H1 (cell line): ENCODE results near the gene ZDHHC23. TPM values are rescaled to one million over a fixed set of nuclear protein-coding genes. Genes with fewer than 3 reads are reported as not detected.

Source experiments
- CTCF ChIA-PET: fragments of 300-600 bp; sonication (Branson Sonifier 250); formaldehyde crosslinking; loops from one replicate; lab custom pipeline; 2021; ENCODE audit not compliant: partially characterized antibody; lab: Charles Lee
- POLR2A ChIA-PET: fragments of 300-600 bp; sonication (Branson Sonifier 250); formaldehyde crosslinking; loops from one replicate; lab custom pipeline; 2021; ENCODE audit warnings: inconsistent platforms; ENCODE audit not compliant: partially characterized antibody; lab: Charles Lee
- DNase-seq, 2 experiments: peaks; one replicate each; pipeline versions ENCODE4 v3.0.0 to v3.0.0-alpha.2; 2010 to 2022; ENCODE audit warnings: low spot score in 2 of 2, low read depth in 1 of 2, mixed read lengths in 1 of 2
- FAIRE-seq: peaks from 2 replicates; lab custom pipeline; 2011; peaks lifted over from hg19 to GRCh38; lab: Jason Lieb, UNC
- H2AFZ ChIP-seq: 2 replicates; pipeline ENCODE4 v1.8.1; 2012; ENCODE audit warnings: low read length, inconsistent platforms
- H2AK5ac ChIP-seq: 2 replicates; pipeline ENCODE4 v1.6.1; 2013; ENCODE audit warnings: low read depth, low read length
- H2BK120ac ChIP-seq: replicated peaks from 2 replicates; pipeline ENCODE3; 2013; ENCODE audit warnings: low read depth, low read length, inconsistent platforms
- H2BK12ac ChIP-seq: 2 replicates; pipeline ENCODE4 v1.6.1; 2013; ENCODE audit warnings: low read depth, low read length
- H2BK15ac ChIP-seq: 2 replicates; pipeline ENCODE4 v1.6.1; 2013; ENCODE audit warnings: low read length
- H2BK20ac ChIP-seq: 2 replicates; pipeline ENCODE4 v1.6.1; 2013; ENCODE audit warnings: low read length
- H2BK5ac ChIP-seq: 2 replicates; pipeline ENCODE4 v1.6.1; 2013; ENCODE audit warnings: low read depth, low read length
- H3K14ac ChIP-seq: 2 replicates; pipeline ENCODE4 v1.6.1; 2013; ENCODE audit warnings: inconsistent platforms; ENCODE audit not compliant: insufficient read length
- H3K18ac ChIP-seq: 2 replicates; pipeline ENCODE4 v1.6.1; 2013; ENCODE audit warnings: low read length; ENCODE audit errors: extremely low read depth
- H3K23ac ChIP-seq: 2 replicates; pipeline ENCODE4 v1.6.1; 2013; ENCODE audit warnings: inconsistent platforms; ENCODE audit not compliant: insufficient read length
- H3K23me2 ChIP-seq: 2 replicates; pipeline ENCODE4 v1.6.1; 2013; ENCODE audit warnings: low read depth, low read length
- H3K27ac ChIP-seq: 2 replicates; pipeline ENCODE4 v1.6.1; 2011; ENCODE audit warnings: low read depth, low read length, inconsistent platforms
- H3K27me3 ChIP-seq, 4 experiments: replicated peaks in 1 of 4; 1 replicate in 1 of 4; 2 replicates in 3 of 4; pipeline versions ENCODE4 v1.6.1 to v1.8.1; 2011 to 2013; ENCODE audit warnings: low read length in 3 of 4, mild to moderate bottlenecking in 3 of 4, inconsistent platforms in 2 of 4, mixed read lengths in 2 of 4, moderate library complexity in 1 of 4; ENCODE audit not compliant: control insufficient read depth in 3 of 4, insufficient read depth in 3 of 4; ENCODE audit errors: extremely low read depth in 1 of 4
- H3K36me3 ChIP-seq, 4 experiments: 2 replicates each; pipeline versions ENCODE4 v1.6.1 to v1.8.1; 2011 to 2013; ENCODE audit warnings: mild to moderate bottlenecking in 4 of 4, low read length in 3 of 4, moderate library complexity in 2 of 4, control low read depth in 1 of 4, inconsistent platforms in 1 of 4; ENCODE audit not compliant: insufficient read depth in 4 of 4, control insufficient read depth in 2 of 4
- H3K4ac ChIP-seq: replicated peaks from 2 replicates; pipeline ENCODE3; 2013; ENCODE audit warnings: low read length, low read depth, mixed read lengths, inconsistent platforms; ENCODE audit not compliant: insufficient read length
- H3K4me1 ChIP-seq, 4 experiments: replicated peaks in 1 of 4; 1 replicate in 1 of 4; 2 replicates in 3 of 4; pipeline versions ENCODE4 v1.6.1 to v1.8.1; 2011 to 2013; ENCODE audit warnings: low read length in 3 of 4, inconsistent platforms in 2 of 4, mixed read lengths in 1 of 4; ENCODE audit not compliant: insufficient read depth in 4 of 4, control insufficient read depth in 3 of 4
- H3K4me2 ChIP-seq, 2 experiments: 2 replicates each; pipeline versions ENCODE4 v1.6.1 to v1.8.1; 2011 to 2013; ENCODE audit warnings: low read depth in 2 of 2, low read length in 2 of 2, control low read depth in 1 of 2, inconsistent platforms in 1 of 2, mild to moderate bottlenecking in 1 of 2; ENCODE audit not compliant: insufficient read depth in 1 of 2
- H3K4me3 ChIP-seq, 4 experiments: fragments of 200-600, 300-600 bp in 1 of 4; sonication (generic), shearing (Covaris generic), sonication (Bioruptor Twin) in 1 of 4; 2 replicates each; pipeline versions ENCODE4 v1.5.1 to v1.8.1; 2011 to 2016; ENCODE audit warnings: low read length in 4 of 4, low read depth in 3 of 4, control low read depth in 2 of 4, inconsistent platforms in 2 of 4, mild to moderate bottlenecking in 2 of 4, mixed read lengths in 1 of 4, moderate library complexity in 1 of 4; ENCODE audit not compliant: insufficient read depth in 2 of 4; ENCODE audit errors: extremely low read depth in 1 of 4
- H3K56ac ChIP-seq: replicated peaks from 2 replicates; pipeline ENCODE3; 2013; ENCODE audit warnings: low read depth, mild to moderate bottlenecking, mixed read lengths, low read length, inconsistent platforms; ENCODE audit not compliant: insufficient read length
- H3K79me1 ChIP-seq: 2 replicates; pipeline ENCODE4 v1.6.1; 2013; ENCODE audit warnings: low read depth, low read length, control low read depth
- H3K79me2 ChIP-seq, 2 experiments: 2 replicates each; pipeline versions ENCODE4 v1.6.1 to v1.8.1; 2012 to 2013; ENCODE audit warnings: low read length in 2 of 2, mild to moderate bottlenecking in 2 of 2, inconsistent platforms in 1 of 2; ENCODE audit not compliant: insufficient read depth in 2 of 2, control insufficient read depth in 1 of 2
- H3K9ac ChIP-seq, 4 experiments: replicated peaks in 1 of 4; 1 replicate in 1 of 4; 2 replicates in 3 of 4; pipeline versions ENCODE4 v1.6.1 to v1.8.1; 2011 to 2013; ENCODE audit warnings: low read depth in 3 of 4, low read length in 3 of 4, control low read depth in 2 of 4, mild to moderate bottlenecking in 2 of 4, moderate library complexity in 2 of 4, inconsistent platforms in 1 of 4; ENCODE audit errors: extremely low read depth in 1 of 4
- H3K9me3 ChIP-seq, 2 experiments: 2 replicates each; pipeline versions ENCODE4 v1.6.1 to v1.8.1; 2012 to 2013; ENCODE audit warnings: mild to moderate bottlenecking in 2 of 2, moderate library complexity in 2 of 2, control low read depth in 1 of 2, inconsistent platforms in 1 of 2, low read depth in 1 of 2, low read length in 1 of 2, mixed read lengths in 1 of 2; ENCODE audit not compliant: insufficient read depth in 2 of 2
- H4K20me1 ChIP-seq, 2 experiments: replicated peaks in 1 of 2; 2 replicates each; pipeline versions ENCODE3 to v1.8.1; 2011 to 2013; ENCODE audit warnings: inconsistent platforms in 2 of 2, low read length in 2 of 2, mild to moderate bottlenecking in 1 of 2; ENCODE audit not compliant: insufficient read depth in 2 of 2, control insufficient read depth in 1 of 2
- H4K5ac ChIP-seq: 2 replicates; pipeline ENCODE4 v1.6.1; 2013; ENCODE audit warnings: low read length, low read depth, mixed read lengths, inconsistent platforms; ENCODE audit not compliant: insufficient read length
- H4K8ac ChIP-seq: 2 replicates; pipeline ENCODE4 v1.8.0; 2013; ENCODE audit warnings: mild to moderate bottlenecking, moderate library complexity, low read length, inconsistent platforms; ENCODE audit not compliant: insufficient read depth; ENCODE audit errors: extremely low read depth
- H4K91ac ChIP-seq: replicated peaks from 2 replicates; pipeline ENCODE3; 2013; ENCODE audit warnings: low read length, mixed read lengths, inconsistent platforms; ENCODE audit not compliant: insufficient read length
- ASH2L ChIP-seq: fragments of 200-600, 300-600 bp; sonication (generic); IDR thresholded peaks from one replicate; pipeline ENCODE4 v1.7.1; 2017; ENCODE audit warnings: low read length
- E2F6 ChIP-seq: IDR thresholded peaks from 2 replicates; pipeline ENCODE4 v1.6.1; 2012; ENCODE audit warnings: inconsistent platforms
- HDAC2 ChIP-seq, 2 experiments: fragments of 300-600 bp in 1 of 2; sonication (generic) in 1 of 2; IDR thresholded peaks; 2 replicates each; pipeline ENCODE4 v1.6.1; 2011 to 2012; ENCODE audit warnings: low read depth in 2 of 2, low read length in 2 of 2, mild to moderate bottlenecking in 2 of 2, moderate library complexity in 2 of 2, borderline replicate concordance in 1 of 2, inconsistent platforms in 1 of 2
- KDM1A ChIP-seq: fragments of 200-600, 300-600 bp; sonication (generic); IDR thresholded peaks from 2 replicates; pipeline ENCODE4 v1.7.1; 2016; ENCODE audit warnings: mild to moderate bottlenecking, low read length, borderline replicate concordance
- MAFK ChIP-seq: IDR thresholded peaks from 2 replicates; pipeline ENCODE4 v1.6.1; 2012; ENCODE audit warnings: low read depth, mild to moderate bottlenecking, improper control_type of control experiment, low read length
- MAX ChIP-seq: IDR thresholded peaks from 2 replicates; pipeline ENCODE4 v1.6.1; 2012; ENCODE audit warnings: inconsistent platforms
- POLR2A ChIP-seq, 2 experiments: IDR thresholded peaks; 1 replicate in 1 of 2; 2 replicates in 1 of 2; pipeline ENCODE4 v1.6.1; 2011; ENCODE audit warnings: low read depth in 2 of 2, low read length in 2 of 2, mild to moderate bottlenecking in 2 of 2; ENCODE audit errors: control extremely low read depth in 1 of 2
- RBBP5 ChIP-seq: IDR thresholded peaks from 2 replicates; pipeline ENCODE4 v1.7.1; 2012; ENCODE audit warnings: low read depth, mild to moderate bottlenecking, inconsistent platforms, low read length, moderate library complexity, borderline replicate concordance
- SP4 ChIP-seq: IDR thresholded peaks from 2 replicates; pipeline ENCODE4 v1.6.1; 2012; ENCODE audit warnings: low read length, inconsistent platforms
- USF2 ChIP-seq: IDR thresholded peaks from 2 replicates; pipeline ENCODE4 v1.6.1; 2011; ENCODE audit warnings: low read length, improper control_type of control experiment
- YY1 ChIP-seq: IDR thresholded peaks from 2 replicates; pipeline ENCODE4 v1.6.1; 2011; ENCODE audit warnings: low read depth, mild to moderate bottlenecking, low read length
- WGBS, 2 experiments: shearing (Covaris generic) in 1 of 2; methylation state at CpG; one replicate each; pipeline versions ENCODE4 v1.1.6 to v1.1.7; 2013 to 2015; ENCODE audit warnings: low lambda C conversion rate in 2 of 2, mixed read lengths in 2 of 2, inconsistent platforms in 1 of 2, low coverage in 1 of 2, missing lambda C conversion rate in 1 of 2; ENCODE audit not compliant: insufficient replicate concordance in 2 of 2, insufficient coverage in 1 of 2, insufficient read length in 1 of 2; ENCODE audit errors: extremely low coverage in 1 of 2, missing lambda C conversion rate in 1 of 2; 5-methylcytosine and 5-hydroxymethylcytosine counted together
- polyA plus RNA-seq, 7 experiments: library from polyadenylated mRNA; depleted of rRNA in 3 of 7; stranded (reverse) in 5 of 7; unstranded in 2 of 7; fragments of >200 nt in 5 of 7; fragments of 200-250 nt in 2 of 7; gene quantifications; 1 replicate in 5 of 7; 2 replicates in 1 of 7; 4 replicates in 1 of 7; pipeline versions ENCODE4 v1.2.1 to v1.2.3, GENCODE V29; 2011 to 2013; ENCODE audit warnings: missing spikeins in 2 of 7, mixed read lengths in 2 of 7
- total RNA-seq: library from RNA; stranded (reverse); fragmentation: NEBNext Ultra II Directional; extraction: Animal tissue kit (Norgen Biotek cat#: 25700); gene quantifications from 2 replicates; pipeline ENCODE4 v1.2.1, GENCODE V29; 2021

ZDHHC23 gene
- total and polyA plus RNA-seq, 2 of the 8 experiments (the other 6 are each of a cell fraction or from before 2014, with no cell fraction given), result 6.2 to 15.7 TPM

GRCh38 chr3:113927556-113927955 lies 20.3 kb upstream of the ZDHHC23 start:
- FAIRE-seq (no peak), DNase-seq (no peak)
- Histone ChIP-seq H3K4ac (no peak overlapping the region), H3K9ac (no peak overlapping the region), H3K4me3 (no peak overlapping the region), H2BK120ac (no peak overlapping the region), H4K8ac (no peak overlapping the region), H3K4me2 (no peak overlapping the region), H3K4me1 (no peaks in the 10 kb centered on the region; a peak in 1 of 7 replicates), H3K79me1 (no peaks in the 10 kb centered on the region), H3K23me2 (no peaks in the 10 kb centered on the region), H2AK5ac (no peak overlapping the region), H3K56ac (no peak overlapping the region), H2BK5ac (no peak overlapping the region), H3K27me3 (no peaks in the 10 kb centered on the region), H2BK15ac (no peak overlapping the region), H3K18ac (no peak overlapping the region), H3K9me3 (no peaks in the 10 kb centered on the region; a peak in 1 of 4 replicates), H4K5ac (no peak overlapping the region), H3K79me2 (no peaks in the 10 kb centered on the region), H3K36me3 (no peaks in the 10 kb centered on the region), H3K14ac (no peak overlapping the region), H4K91ac (no peak overlapping the region), H2BK12ac (no peak overlapping the region), H3K23ac (no peak overlapping the region), H2BK20ac (no peak overlapping the region), H4K20me1 (no peaks in the 10 kb centered on the region), H2AFZ (no peak overlapping the region), H3K27ac (no peak overlapping the region)
- TF ChIP-seq HDAC2 (IDR thresholded peaks at IDR 0.05; ENCODE audit: borderline replicate concordance in 1 of 2, low read depth in 2 of 2, low read length in 2 of 2) (no peak), MAX (no peak), E2F6 (no peak), YY1 (no peak), POLR2A (IDR thresholded peaks at IDR 0.05; ENCODE audit: control extremely low read depth in 1 of 2, low read depth in 2 of 2, low read length in 2 of 2) (no peak), SP4 (no peak), KDM1A (no peak), ASH2L (no peak), RBBP5 (no peak), USF2 (no peak), MAFK (no peak)
- ChIA-PET CTCF (interaction anchor here (0.9 to 1.1 kb wide), 4 partner anchors 10 to 105 kb away, joined by 3 to 4 read pairs (median 4); no protein-coding TSS in a partner anchor), POLR2A (no interaction called here)
- 100% methylated on average over 5 of the region's 5 CpGs; no CpG with 5 or more reads in 1 of the 2 experiments for WGBS, 2 experiments
